Ovary (tissue), 3 donors: Measurements from ENCODE around the gene WDR35.

Experiments
- POLR2A ChIP-seq: fragments of 450-650 bp; IDR thresholded peaks from one replicate; pipeline ENCODE4 v1.6.1; 2017; ENCODE audit warnings: antibody characterized with exemption, mild to moderate bottlenecking, moderate library complexity
- TF ChIP-seq, protein P1 (sequence below), 3 donors: fragments of 450-650 bp in 2 of 3; fragments of 200-600 bp in 1 of 3; IDR thresholded peaks; one replicate each; pipeline versions ENCODE4 v1.5.1 to v1.8.0; 2016 to 2022; ENCODE audit warnings: antibody characterized with exemption in 3 of 3, mild to moderate bottlenecking in 1 of 3
- donor health status: DM: no; HTN: no; CAD: no.

DNA sequence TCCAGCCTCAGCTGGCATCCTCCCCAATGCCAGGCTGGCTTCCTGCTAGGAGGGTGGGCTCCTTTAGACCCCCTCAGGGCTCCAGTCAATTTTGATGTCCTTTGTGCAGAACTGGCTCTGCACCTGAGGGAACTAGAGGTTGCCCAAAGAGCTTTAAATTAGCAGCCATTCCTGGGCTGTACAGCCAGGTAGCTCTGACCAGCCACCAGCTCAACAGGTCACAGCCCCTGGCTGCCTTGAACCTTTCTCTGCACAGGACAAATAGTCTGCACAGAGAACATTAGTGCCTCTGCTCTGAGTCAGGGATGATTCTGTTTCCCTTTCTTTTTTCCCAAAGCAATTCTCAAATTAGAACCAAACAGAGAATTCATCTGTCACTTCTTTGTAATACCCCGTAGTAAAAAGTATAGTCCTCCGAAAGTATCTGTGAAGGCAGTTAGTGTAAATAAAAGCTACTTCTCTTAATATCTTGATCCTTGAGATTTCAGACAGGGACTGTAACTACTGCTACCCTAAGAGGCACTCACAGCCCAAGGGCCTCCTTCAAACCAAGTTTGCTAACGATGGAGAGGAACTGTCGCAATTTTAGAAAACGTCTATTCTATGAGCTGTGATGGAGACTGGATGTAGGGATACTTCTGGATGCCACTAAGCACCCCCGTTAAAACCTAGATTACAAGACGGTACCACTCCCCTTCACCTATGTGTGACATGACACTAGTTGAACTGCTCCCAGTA lies 91.1 kb downstream of the WDR35 start:
- TF ChIP-seq, protein P1, sequence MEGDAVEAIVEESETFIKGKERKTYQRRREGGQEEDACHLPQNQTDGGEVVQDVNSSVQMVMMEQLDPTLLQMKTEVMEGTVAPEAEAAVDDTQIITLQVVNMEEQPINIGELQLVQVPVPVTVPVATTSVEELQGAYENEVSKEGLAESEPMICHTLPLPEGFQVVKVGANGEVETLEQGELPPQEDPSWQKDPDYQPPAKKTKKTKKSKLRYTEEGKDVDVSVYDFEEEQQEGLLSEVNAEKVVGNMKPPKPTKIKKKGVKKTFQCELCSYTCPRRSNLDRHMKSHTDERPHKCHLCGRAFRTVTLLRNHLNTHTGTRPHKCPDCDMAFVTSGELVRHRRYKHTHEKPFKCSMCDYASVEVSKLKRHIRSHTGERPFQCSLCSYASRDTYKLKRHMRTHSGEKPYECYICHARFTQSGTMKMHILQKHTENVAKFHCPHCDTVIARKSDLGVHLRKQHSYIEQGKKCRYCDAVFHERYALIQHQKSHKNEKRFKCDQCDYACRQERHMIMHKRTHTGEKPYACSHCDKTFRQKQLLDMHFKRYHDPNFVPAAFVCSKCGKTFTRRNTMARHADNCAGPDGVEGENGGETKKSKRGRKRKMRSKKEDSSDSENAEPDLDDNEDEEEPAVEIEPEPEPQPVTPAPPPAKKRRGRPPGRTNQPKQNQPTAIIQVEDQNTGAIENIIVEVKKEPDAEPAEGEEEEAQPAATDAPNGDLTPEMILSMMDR (IDR thresholded peaks at IDR 0.05): no peak
- TF ChIP-seq POLR2A: no peak
